Gastrocnemius medialis (tissue), 4 donors: ENCODE data around the gene ARHGAP25. TPM values are rescaled to one million over a fixed set of nuclear protein-coding genes. Genes with fewer than 3 reads are reported as not detected.

Experiments used
- ATAC-seq, 2 donors: fragments of 150-250 bp; one replicate each; pipeline ENCODE4 v1.9.1; 2016
- DNase-seq, 2 donors: peaks; one replicate each; pipeline ENCODE4 v3.0.0-alpha.2; 2019
- H3K27ac ChIP-seq, 4 donors: fragments of 200-600 bp; sonication (generic); 1 replicate in 1 of 4; 2 replicates in 3 of 4; pipeline ENCODE4 v1.5.1; 2016 to 2018; ENCODE audit warnings: mild to moderate bottlenecking in 2 of 4, moderate library complexity in 1 of 4
- H3K27me3 ChIP-seq, 3 donors: fragments of 200-600 bp; sonication (generic) in 2 of 3; 1 replicate in 1 of 3; 2 replicates in 2 of 3; pipeline versions ENCODE4 v1.5.1 to v1.6.0; 2016 to 2019; ENCODE audit warnings: mild to moderate bottlenecking in 1 of 3, moderate library complexity in 1 of 3
- H3K36me3 ChIP-seq, 2 donors: fragments of 200-600 bp; sonication (generic) in 1 of 2; one replicate each; pipeline ENCODE4 v1.5.1; 2017 to 2018
- H3K4me1 ChIP-seq, 2 donors: fragments of 200-600 bp; sonication (generic) in 1 of 2; one replicate each; pipeline ENCODE4 v1.5.1; 2016 to 2017; ENCODE audit warnings: mild to moderate bottlenecking in 2 of 2
- H3K4me3 ChIP-seq, 4 donors: fragments of 200-600 bp; sonication (generic) in 3 of 4; 1 replicate in 1 of 4; 2 replicates in 3 of 4; pipeline ENCODE4 v1.5.1; 2016 to 2019; ENCODE audit warnings: mild to moderate bottlenecking in 2 of 4
- H3K9me3 ChIP-seq, 3 donors: fragments of 200-600 bp; sonication (generic) in 2 of 3; 1 replicate in 1 of 3; 2 replicates in 2 of 3; pipeline ENCODE4 v1.5.1; 2016 to 2019
- POLR2A ChIP-seq, 2 donors: fragments of 450-650 bp; IDR thresholded peaks; one replicate each; pipeline ENCODE4 v1.6.1; 2017; ENCODE audit warnings: antibody characterized with exemption in 2 of 2, mild to moderate bottlenecking in 2 of 2, moderate library complexity in 2 of 2
- in situ Hi-C, 4 donors: fragments of 200-750 bp; cut with MboI; loops; one replicate each; pipeline versions ENCODE4 v1.15.0 to v1.8.0; 2017; ENCODE audit warnings: low sequenced_read_pairs in 4 of 4
- intact Hi-C: fragments of 100-400 bp; cut with DNase I; formaldehyde crosslinking; loops from one replicate; pipeline ENCODE4 v1.15.1; 2023; ENCODE audit warnings: low total_unique reads
- total RNA-seq, 4 donors: library from RNA; depleted of rRNA; stranded (reverse); fragments of >200 nt; gene quantifications; one replicate each; pipeline versions ENCODE4 v1.1.0 to v1.2.3, GENCODE V29; 2016
- TF ChIP-seq, protein P1 (sequence below), 5 experiments: fragments of 450-650 bp in 3 of 5; fragments of 200-600 bp in 2 of 5; sonication (generic) in 2 of 5; IDR thresholded peaks in 4 of 5; conservative IDR thresholded peaks in 1 of 5; 1 replicate in 4 of 5; 2 replicates in 1 of 5; pipeline ENCODE4 v1.5.1; 2016 to 2019; ENCODE audit warnings: antibody characterized with exemption in 5 of 5, mild to moderate bottlenecking in 3 of 5, moderate library complexity in 3 of 5

ARHGAP25 gene
- total RNA-seq, 4 donors from 2014 or later, result 1.9 to 6.8 (median 3.0) TPM

DNA sequence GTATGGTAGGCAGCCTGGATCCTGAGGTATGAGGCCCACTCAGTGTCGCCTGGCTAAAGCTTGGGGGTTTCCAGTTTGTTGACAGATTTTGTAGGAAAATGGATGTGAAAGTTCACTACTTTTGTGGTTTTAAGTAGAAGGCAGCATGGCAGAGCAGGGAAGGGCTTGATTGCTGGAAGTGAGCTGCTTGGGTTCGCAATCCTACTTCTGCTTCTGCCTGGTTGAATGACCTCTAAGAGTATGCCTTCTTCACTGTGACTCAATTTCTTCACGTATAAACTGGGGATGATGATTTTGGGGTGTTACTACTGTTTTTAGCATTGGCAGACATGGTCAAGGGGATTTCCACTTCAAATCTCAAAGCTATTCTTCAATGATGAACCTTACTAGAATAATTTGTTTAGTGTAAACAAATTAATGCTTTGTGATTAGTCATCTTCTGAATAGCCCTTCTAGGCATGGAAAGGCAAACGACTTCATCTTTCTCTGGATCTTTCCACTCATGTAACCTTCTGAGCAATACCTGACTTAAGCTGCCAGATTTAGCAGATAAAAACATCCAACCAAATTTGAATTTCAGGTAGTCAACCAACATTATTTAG is 123.3 kb downstream of the ARHGAP25 start:
- intact Hi-C loops, result no loop called here
- no peak for TF ChIP-seq POLR2A (IDR thresholded peaks at IDR 0.05)
- TF ChIP-seq, protein P1, sequence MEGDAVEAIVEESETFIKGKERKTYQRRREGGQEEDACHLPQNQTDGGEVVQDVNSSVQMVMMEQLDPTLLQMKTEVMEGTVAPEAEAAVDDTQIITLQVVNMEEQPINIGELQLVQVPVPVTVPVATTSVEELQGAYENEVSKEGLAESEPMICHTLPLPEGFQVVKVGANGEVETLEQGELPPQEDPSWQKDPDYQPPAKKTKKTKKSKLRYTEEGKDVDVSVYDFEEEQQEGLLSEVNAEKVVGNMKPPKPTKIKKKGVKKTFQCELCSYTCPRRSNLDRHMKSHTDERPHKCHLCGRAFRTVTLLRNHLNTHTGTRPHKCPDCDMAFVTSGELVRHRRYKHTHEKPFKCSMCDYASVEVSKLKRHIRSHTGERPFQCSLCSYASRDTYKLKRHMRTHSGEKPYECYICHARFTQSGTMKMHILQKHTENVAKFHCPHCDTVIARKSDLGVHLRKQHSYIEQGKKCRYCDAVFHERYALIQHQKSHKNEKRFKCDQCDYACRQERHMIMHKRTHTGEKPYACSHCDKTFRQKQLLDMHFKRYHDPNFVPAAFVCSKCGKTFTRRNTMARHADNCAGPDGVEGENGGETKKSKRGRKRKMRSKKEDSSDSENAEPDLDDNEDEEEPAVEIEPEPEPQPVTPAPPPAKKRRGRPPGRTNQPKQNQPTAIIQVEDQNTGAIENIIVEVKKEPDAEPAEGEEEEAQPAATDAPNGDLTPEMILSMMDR (IDR thresholded peaks at IDR 0.05 in 4 of 5, conservative IDR thresholded peaks at IDR 0.05 in 1 of 5), result no peak
- in situ Hi-C loops, result no loop called here
- no peaks in the 10 kb centered on the region for H3K36me3 ChIP-seq
- H3K27me3 ChIP-seq, result no peaks in the 10 kb centered on the region
- no peaks in the 10 kb centered on the region for H3K9me3 ChIP-seq
- DNase-seq, result no peak
- no peak for ATAC-seq
- no peak overlapping the region for H3K27ac ChIP-seq
- no peak overlapping the region for H3K4me3 ChIP-seq
- no peaks in the 10 kb centered on the region for H3K4me1 ChIP-seq

DNA sequence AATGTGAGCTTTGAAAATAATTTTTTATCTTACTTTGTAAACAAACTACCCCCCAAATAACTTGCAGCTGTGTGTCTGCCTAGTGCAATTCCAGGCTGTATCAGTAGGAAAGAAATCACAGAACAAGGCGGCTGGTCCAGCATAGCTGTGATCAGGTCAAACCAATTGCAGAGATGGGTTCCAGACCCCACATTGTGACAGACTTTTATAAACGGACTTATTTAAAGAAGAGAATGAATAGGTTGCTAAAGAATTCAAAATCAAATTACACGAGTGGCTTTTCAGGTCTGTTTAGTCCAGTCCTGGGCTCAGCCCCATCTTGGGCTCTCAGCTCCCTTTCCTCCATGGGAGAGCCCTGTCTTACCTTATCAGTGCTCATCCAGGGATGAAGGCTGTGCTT is 125.5 kb downstream of the ARHGAP25 start:
- H3K9me3 ChIP-seq, result no peaks in the 10 kb centered on the region
- no peaks in the 10 kb centered on the region for H3K27me3 ChIP-seq
- no peak overlapping the region for H3K27ac ChIP-seq
- H3K4me1 ChIP-seq, result no peaks in the 10 kb centered on the region
- in situ Hi-C loops, result no loop called here
- intact Hi-C loops, result no loop called here
- H3K4me3 ChIP-seq, result no peak overlapping the region
- DNase-seq (no peak), ATAC-seq (no peak)
- no peaks in the 10 kb centered on the region for H3K36me3 ChIP-seq
- TF ChIP-seq POLR2A (IDR thresholded peaks at IDR 0.05), result no peak
- TF ChIP-seq, protein P1 (IDR thresholded peaks at IDR 0.05 in 4 of 5, conservative IDR thresholded peaks at IDR 0.05 in 1 of 5), result no peak

DNA sequence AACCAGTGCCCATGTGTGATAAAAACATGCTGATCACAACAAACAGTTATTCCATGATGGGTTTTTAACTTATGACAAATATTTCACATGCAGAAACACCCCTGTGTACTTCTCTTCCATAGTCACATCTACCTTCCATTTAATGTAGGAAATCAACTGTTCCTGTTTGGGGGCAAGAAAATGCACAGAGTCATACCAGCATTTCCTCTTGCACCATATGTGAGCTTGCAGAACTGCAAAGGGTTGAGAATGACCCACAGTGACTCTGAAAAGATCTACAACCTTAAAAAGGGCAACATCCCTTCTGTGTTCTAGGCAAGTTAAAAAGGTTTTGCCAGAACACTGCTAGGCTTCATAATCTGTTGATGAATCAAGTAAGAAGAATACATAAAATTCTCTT is 126.7 kb downstream of the ARHGAP25 start:
- no peaks in the 10 kb centered on the region for H3K36me3 ChIP-seq
- H3K27ac ChIP-seq, result no peak overlapping the region
- no peaks in the 10 kb centered on the region for H3K4me1 ChIP-seq
- intact Hi-C loops, result no loop called here
- TF ChIP-seq POLR2A (IDR thresholded peaks at IDR 0.05), result no peak
- TF ChIP-seq, protein P1 (IDR thresholded peaks at IDR 0.05 in 4 of 5, conservative IDR thresholded peaks at IDR 0.05 in 1 of 5), result no peak
- H3K4me3 ChIP-seq, result no peak overlapping the region
- DNase-seq, result no peak
- in situ Hi-C loops, result no loop called here
- no peaks in the 10 kb centered on the region for H3K9me3 ChIP-seq
- no peak for ATAC-seq
- H3K27me3 ChIP-seq, result no peaks in the 10 kb centered on the region

DNA sequence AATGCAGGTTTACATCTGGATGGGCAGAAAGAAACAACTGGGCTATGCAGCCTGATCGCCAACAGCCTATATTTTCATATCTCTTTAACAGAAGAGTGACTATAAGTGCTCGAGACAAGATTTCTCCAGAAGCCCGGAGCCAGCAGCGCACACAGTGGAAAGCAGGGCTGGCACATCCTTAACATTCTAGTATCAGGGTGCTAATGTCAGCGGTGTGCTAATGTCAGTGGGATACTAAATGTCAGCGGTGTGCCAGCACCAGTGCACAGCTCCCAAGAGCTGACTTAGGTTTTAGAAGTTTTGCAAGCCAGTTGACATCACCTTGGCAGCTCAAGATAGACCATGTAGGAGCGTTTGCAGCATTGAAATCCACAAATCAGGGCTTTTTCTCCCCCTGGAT is 128.3 kb downstream of the ARHGAP25 start:
- H3K4me3 ChIP-seq, result no peak overlapping the region
- no peaks in the 10 kb centered on the region for H3K27me3 ChIP-seq
- TF ChIP-seq, protein P1 (IDR thresholded peaks at IDR 0.05 in 4 of 5, conservative IDR thresholded peaks at IDR 0.05 in 1 of 5), result no peak
- no peak for TF ChIP-seq POLR2A (IDR thresholded peaks at IDR 0.05)
- DNase-seq (no peak), ATAC-seq (no peak)
- no peak overlapping the region for H3K27ac ChIP-seq
- in situ Hi-C loops, result no loop called here
- no peaks in the 10 kb centered on the region for H3K36me3 ChIP-seq
- no peaks in the 10 kb centered on the region for H3K9me3 ChIP-seq
- intact Hi-C loops, result no loop called here
- H3K4me1 ChIP-seq, result no peaks in the 10 kb centered on the region

DNA sequence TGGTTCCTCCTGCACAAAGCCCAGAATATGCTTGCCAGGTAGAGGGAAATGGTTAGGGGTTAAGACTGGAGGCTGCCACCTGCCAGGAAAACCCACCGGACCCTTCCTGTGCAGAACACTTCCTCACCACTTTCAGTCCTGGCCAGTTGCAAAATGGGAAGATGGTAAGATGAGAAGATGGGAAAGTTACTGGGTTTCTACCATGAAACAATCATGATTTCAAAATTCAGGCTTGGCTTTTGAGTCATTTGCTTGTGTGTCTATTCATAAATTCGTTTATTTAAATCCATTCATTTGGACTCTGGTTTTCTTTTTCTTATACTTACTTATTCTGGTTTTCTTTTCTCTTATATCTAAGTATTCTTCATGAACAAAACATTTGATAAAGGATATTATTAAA is 129.4 kb downstream of the ARHGAP25 start:
- in situ Hi-C loops (no loop called here), intact Hi-C loops (no loop called here)
- Histone ChIP-seq H3K4me3 (no peak overlapping the region), H3K9me3 (no peaks in the 10 kb centered on the region), H3K27me3 (no peaks in the 10 kb centered on the region), H3K27ac (no peak overlapping the region), H3K4me1 (no peaks in the 10 kb centered on the region), H3K36me3 (no peaks in the 10 kb centered on the region)
- TF ChIP-seq POLR2A (IDR thresholded peaks at IDR 0.05), result no peak
- TF ChIP-seq, protein P1 (IDR thresholded peaks at IDR 0.05 in 4 of 5, conservative IDR thresholded peaks at IDR 0.05 in 1 of 5), result no peak
- DNase-seq (no peak), ATAC-seq (no peak)
